ENCODE results near the gene TMA7.

The TMA7 gene

GRCh38 chr3:48428572-48429316 is 11.3 kb upstream of the TMA7 start:
- DNase-seq (ENCODE audit: low read depth in 1 of 2, low spot score in 1 of 2) = no peak
- no peak overlapping the region for H3K27ac ChIP-seq (replicated peaks)

GRCh38 chr3:48429317-48429959 is 10.6 kb upstream of the TMA7 start:
- H3K27me3 ChIP-seq (ENCODE audit: insufficient read depth, poor library complexity, severe bottlenecking) = peaks cover 2% of the 10 kb centered on the region
- H3K27ac ChIP-seq (replicated peaks) = no peak overlapping the region
- H3K4me3 ChIP-seq (replicated peaks; ENCODE audit: insufficient read depth, low read length) = peak overlapping the region; percentile 48
- DNase-seq (ENCODE audit: low read depth in 1 of 2, low spot score in 1 of 2) = peak; percentile 16 to 35
- TF ChIP-seq REST (IDR thresholded peaks at IDR 0.05; ENCODE audit: insufficient replicate concordance, low read depth) = no peak
- no peak for TF ChIP-seq POLR2AphosphoS5 (IDR thresholded peaks at IDR 0.05; ENCODE audit: low read depth)
- no peak for TF ChIP-seq SPI1 (IDR thresholded peaks at IDR 0.05; ENCODE audit: borderline replicate concordance, low read depth)
- TF ChIP-seq CTCF (IDR thresholded peaks at IDR 0.05; ENCODE audit: insufficient read depth, low read length) = no peak
- TF ChIP-seq GABPA (IDR thresholded peaks at IDR 0.05; ENCODE audit: low read depth) = no peak

More at GRCh38 chr3:48428572-48429316, 11.3 kb upstream of the TMA7 start:
- H3K4me3 ChIP-seq (replicated peaks; ENCODE audit: insufficient read depth, low read length) = peak overlapping the region; percentile 48
- no peak for TF ChIP-seq SPI1 (IDR thresholded peaks at IDR 0.05; ENCODE audit: borderline replicate concordance, low read depth)
- no peak for TF ChIP-seq GABPA (IDR thresholded peaks at IDR 0.05; ENCODE audit: low read depth)
- TF ChIP-seq POLR2AphosphoS5 (IDR thresholded peaks at IDR 0.05; ENCODE audit: low read depth) = no peak
- no peak for TF ChIP-seq REST (IDR thresholded peaks at IDR 0.05; ENCODE audit: insufficient replicate concordance, low read depth)
- TF ChIP-seq CTCF (IDR thresholded peaks at IDR 0.05; ENCODE audit: insufficient read depth, low read length) = no peak
- peaks cover 2% of the 10 kb centered on the region for H3K27me3 ChIP-seq (ENCODE audit: insufficient read depth, poor library complexity, severe bottlenecking)

GRCh38 chr3:48429960-48430707 is 9.9 kb upstream of the TMA7 start, which contains the start of gene PLXNB1:
Gene PLXNB1 (minus strand): TSS chr3:48430086. CDS start chr3:48424611, 5,475 bp downstream.
- no peak for DNase-seq (ENCODE audit: low read depth in 1 of 2, low spot score in 1 of 2)
- TF ChIP-seq GABPA (IDR thresholded peaks at IDR 0.05; ENCODE audit: low read depth) (no peak), REST (IDR thresholded peaks at IDR 0.05; ENCODE audit: insufficient replicate concordance, low read depth) (no peak), CTCF (IDR thresholded peaks at IDR 0.05; ENCODE audit: insufficient read depth, low read length) (no peak), POLR2AphosphoS5 (IDR thresholded peaks at IDR 0.05; ENCODE audit: low read depth) (no peak), SPI1 (IDR thresholded peaks at IDR 0.05; ENCODE audit: borderline replicate concordance, low read depth) (no peak)
- Histone ChIP-seq H3K4me3 (replicated peaks; ENCODE audit: insufficient read depth, low read length) (peak within 1 kb of the TSS; percentile 48), H3K27ac (replicated peaks) (no peak within 1 kb of the TSS), H3K27me3 (ENCODE audit: insufficient read depth, poor library complexity, severe bottlenecking) (peaks cover 2% of the 10 kb centered on the region)

Data from HL-60 (cell line).